Memory B cell (primary cell): ENCODE measurements around the gene ERLIN1.
A peak's percentile ranks its signal among the peaks of the same experiment; 100 is the strongest.

Experiments
- ATAC-seq: fragments of 150-1000 bp; cut with Tn5 transposase; 2 replicates; pipeline ENCODE4 v1.10.0; 2021; ENCODE audit warnings: low read depth, mild to moderate bottlenecking, moderate library complexity
- DNase-seq, 2 donors: peaks; one replicate each; pipeline ENCODE4 v3.0.0; 2022; ENCODE audit warnings: low spot score in 2 of 2
- H3K27ac Mint-ChIP-seq: one replicate; pipeline ENCODE4 v1.8.0; 2022; ENCODE audit warnings: mild to moderate bottlenecking, moderate library complexity, mixed read lengths
- H3K27me3 Mint-ChIP-seq: one replicate; pipeline ENCODE4 v1.8.0; 2022; ENCODE audit warnings: mixed read lengths
- H3K36me3 Mint-ChIP-seq: one replicate; pipeline ENCODE4 v1.8.0; 2022; ENCODE audit warnings: mild to moderate bottlenecking, mixed read lengths
- H3K4me1 Mint-ChIP-seq: one replicate; pipeline ENCODE4 v1.8.0; 2022; ENCODE audit warnings: mixed read lengths
- H3K4me3 Mint-ChIP-seq: one replicate; pipeline ENCODE4 v1.8.0; 2022; ENCODE audit warnings: mild to moderate bottlenecking, moderate library complexity, mixed read lengths
- H3K9me3 Mint-ChIP-seq: one replicate; pipeline ENCODE4 v1.8.0; 2022; ENCODE audit warnings: mixed read lengths

ERLIN1 gene

DNA sequence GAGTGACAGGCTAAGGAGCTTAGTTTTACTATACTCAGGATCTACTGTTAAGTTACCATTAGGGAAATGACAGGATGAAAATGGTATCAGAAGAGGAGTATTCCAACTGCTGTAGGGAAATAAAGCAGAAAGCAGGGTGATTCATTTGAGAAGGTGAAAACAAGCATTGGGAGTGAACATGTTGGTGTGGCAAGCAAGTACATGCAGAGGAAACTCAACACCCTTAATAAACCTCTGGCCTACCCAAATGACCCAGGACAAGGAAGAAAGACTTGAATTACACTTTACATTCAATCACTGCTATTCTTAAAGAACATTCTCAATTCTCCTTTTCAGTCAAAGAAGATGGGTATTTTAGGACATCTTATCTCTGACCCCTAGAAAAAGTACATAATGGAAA is 28.7 kb downstream of the ERLIN1 start:
- no peaks in the 10 kb centered on the region for H3K27me3 Mint-ChIP-seq
- peaks cover 44% of the 10 kb centered on the region for H3K36me3 Mint-ChIP-seq
- H3K4me1 Mint-ChIP-seq = peaks cover 11% of the 10 kb centered on the region
- ATAC-seq (no peak), DNase-seq (no peak)
- H3K27ac Mint-ChIP-seq = no peak overlapping the region
- H3K4me3 Mint-ChIP-seq = no peak overlapping the region
- H3K9me3 Mint-ChIP-seq = no peaks in the 10 kb centered on the region

DNA sequence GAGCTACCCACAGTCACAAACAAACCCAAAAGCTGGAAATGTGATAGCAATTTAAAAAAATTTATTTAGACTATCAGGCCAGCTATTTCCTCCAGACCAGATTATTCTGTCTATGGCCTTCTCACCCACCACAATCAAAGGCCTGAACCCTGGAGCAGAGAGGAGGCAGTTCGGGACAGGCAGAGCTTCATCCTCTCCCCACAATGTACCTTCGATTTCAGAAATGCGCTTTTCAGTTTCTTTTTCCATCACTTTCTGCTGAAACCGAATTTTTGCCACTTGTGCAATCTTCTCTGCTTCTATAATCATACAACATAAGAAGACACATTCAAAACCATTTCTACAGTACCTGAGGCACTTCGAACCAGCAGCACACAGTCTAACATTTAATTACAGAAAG is 29.9 kb downstream of the ERLIN1 start:
- no peak for DNase-seq
- Mint-ChIP-seq H3K9me3 (no peaks in the 10 kb centered on the region), H3K4me3 (no peak overlapping the region), H3K36me3 (peaks cover 49% of the 10 kb centered on the region), H3K27ac (peak overlapping the region; percentile 71), H3K4me1 (peaks cover 8% of the 10 kb centered on the region), H3K27me3 (no peaks in the 10 kb centered on the region)
- ATAC-seq = no peak

DNA sequence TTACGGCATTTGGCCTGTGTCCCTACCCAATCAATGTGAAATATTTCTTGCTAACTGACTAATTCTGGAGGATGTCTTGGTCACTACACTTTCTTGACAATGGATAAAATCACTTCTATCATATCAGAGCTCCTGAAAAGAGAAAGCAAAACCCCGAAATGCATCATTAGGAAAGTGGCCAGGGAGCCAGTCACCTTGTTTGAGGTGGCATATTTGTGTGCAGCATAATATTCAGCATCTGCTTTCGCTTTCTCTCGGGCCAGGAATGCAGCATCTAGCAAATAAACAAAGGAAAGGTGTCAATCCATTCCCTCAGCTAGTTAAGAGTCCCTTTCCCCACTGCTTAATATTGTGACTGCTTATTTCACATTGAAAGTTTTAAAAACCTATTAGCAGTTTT is 31.2 kb downstream of the ERLIN1 start:
- H3K27ac Mint-ChIP-seq = no peak overlapping the region
- H3K27me3 Mint-ChIP-seq = no peaks in the 10 kb centered on the region
- peaks cover 10% of the 10 kb centered on the region for H3K4me1 Mint-ChIP-seq
- H3K4me3 Mint-ChIP-seq = no peak overlapping the region
- H3K36me3 Mint-ChIP-seq = peaks cover 55% of the 10 kb centered on the region
- ATAC-seq = no peak
- DNase-seq = no peak
- no peaks in the 10 kb centered on the region for H3K9me3 Mint-ChIP-seq

DNA sequence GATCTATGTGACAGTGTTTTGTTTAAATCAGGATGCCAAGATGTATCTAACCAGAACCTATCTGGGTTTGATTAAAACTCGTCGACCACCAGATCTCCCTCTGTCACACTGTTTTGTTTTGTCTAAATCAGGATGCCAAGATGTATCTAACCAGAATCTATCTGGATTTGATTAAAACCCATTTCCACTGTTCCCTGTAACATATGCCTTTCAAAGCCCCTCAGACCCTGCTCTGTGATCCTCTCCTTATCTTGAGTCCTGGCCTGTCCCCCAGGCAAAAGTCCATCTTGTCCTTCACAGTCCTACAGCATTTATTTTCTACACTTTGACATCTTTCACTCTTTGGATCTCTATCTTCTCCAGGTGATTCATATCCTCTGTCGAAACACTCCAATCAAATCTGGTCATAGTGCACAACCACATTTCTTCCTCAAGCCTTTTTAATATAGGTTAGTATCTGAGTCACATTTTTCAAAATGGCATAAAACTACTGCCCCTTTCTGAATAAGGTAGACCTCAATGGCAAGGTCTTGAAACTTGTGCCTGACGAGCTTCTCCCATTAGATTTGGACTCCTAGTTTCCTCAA is 32.5 kb downstream of the ERLIN1 start:
- Mint-ChIP-seq H3K9me3 (no peaks in the 10 kb centered on the region), H3K27me3 (no peaks in the 10 kb centered on the region), H3K4me1 (peaks cover 15% of the 10 kb centered on the region), H3K4me3 (no peak overlapping the region), H3K36me3 (peaks cover 50% of the 10 kb centered on the region), H3K27ac (no peak overlapping the region)
- DNase-seq (no peak), ATAC-seq (no peak)

DNA sequence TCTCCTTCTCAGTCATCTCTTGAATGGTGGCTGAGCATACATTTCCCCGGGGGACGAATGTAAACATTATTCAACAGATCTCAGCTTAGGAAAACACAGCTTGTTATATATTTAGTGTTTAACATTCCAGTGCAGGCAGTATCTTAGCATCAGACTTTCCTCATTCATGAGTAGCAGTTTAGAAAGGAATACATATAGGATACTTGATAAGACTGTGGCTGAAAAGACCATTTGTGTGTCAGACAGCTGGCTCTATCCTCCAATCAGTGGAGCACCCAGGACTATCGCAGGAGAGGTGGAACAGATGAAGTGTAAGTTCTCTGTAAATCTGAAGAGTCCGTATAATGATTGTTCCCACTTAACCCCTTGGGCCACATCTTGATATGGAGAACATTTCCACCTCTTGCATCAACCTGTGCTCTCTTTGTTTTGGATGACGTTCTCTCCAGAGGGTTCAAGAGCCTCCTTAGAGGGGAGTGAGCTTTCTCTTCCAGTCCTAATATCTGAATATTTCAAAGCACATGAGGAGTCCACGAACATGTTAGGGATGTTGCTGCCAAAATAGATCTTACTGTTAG is 34.0 kb downstream of the ERLIN1 start:
- Mint-ChIP-seq H3K9me3 (no peaks in the 10 kb centered on the region), H3K36me3 (peaks cover 42% of the 10 kb centered on the region)
- no peak for ATAC-seq

DNA sequence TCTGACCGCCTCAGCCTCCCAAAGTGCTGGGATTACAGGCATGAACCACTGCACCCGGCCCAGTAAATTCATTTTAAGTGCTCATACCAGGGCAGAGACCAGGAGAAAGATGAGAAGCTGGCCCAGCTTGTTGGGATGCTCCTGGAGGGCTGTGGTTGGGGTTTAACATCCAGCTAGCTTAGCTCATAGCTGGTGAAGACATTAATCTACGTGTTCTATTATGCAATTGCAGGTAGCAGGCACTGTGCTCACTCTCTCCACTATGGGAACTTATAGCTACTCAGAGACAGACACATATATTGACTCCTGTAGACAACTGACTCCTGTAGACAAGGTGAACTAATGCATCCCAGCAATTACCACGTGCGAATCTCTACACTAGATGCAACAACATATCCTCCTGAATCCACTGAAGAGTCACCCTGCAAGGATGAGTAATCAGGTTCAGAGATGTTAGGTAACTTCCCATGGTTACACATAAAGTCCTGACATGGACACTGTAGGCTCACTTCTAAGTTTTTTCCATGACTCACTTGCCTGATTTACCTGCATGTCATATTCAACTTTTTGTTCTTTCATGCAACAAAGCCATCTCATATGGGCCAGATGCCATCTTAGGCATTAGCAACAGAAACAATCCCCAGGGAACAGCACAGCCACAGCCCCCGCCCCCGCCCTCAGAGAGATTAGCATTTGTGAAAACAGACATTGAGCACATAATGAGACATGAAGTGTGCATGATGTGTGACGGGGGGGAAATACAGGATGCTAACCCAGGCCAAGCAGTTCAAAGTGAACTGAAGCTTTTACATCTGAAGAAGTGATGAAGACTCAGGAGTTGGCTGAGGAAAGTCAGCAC is 37.2 kb downstream of the ERLIN1 start:
- Mint-ChIP-seq H3K36me3 (peaks cover 22% of the 10 kb centered on the region), H3K4me1 (peaks cover 13% of the 10 kb centered on the region), H3K27ac (peak overlapping the region; percentile 25), H3K4me3 (no peak overlapping the region), H3K27me3 (peaks cover 3% of the 10 kb centered on the region), H3K9me3 (no peaks in the 10 kb centered on the region)
- peak; percentile 68 for ATAC-seq
- no peak for DNase-seq

More for the DNA sequence above, 34.0 kb downstream of the ERLIN1 start:
- DNase-seq = no peak
- peaks cover 15% of the 10 kb centered on the region for H3K4me1 Mint-ChIP-seq
- no peaks in the 10 kb centered on the region for H3K27me3 Mint-ChIP-seq
- no peak overlapping the region for H3K4me3 Mint-ChIP-seq
- H3K27ac Mint-ChIP-seq = no peak overlapping the region

DNA sequence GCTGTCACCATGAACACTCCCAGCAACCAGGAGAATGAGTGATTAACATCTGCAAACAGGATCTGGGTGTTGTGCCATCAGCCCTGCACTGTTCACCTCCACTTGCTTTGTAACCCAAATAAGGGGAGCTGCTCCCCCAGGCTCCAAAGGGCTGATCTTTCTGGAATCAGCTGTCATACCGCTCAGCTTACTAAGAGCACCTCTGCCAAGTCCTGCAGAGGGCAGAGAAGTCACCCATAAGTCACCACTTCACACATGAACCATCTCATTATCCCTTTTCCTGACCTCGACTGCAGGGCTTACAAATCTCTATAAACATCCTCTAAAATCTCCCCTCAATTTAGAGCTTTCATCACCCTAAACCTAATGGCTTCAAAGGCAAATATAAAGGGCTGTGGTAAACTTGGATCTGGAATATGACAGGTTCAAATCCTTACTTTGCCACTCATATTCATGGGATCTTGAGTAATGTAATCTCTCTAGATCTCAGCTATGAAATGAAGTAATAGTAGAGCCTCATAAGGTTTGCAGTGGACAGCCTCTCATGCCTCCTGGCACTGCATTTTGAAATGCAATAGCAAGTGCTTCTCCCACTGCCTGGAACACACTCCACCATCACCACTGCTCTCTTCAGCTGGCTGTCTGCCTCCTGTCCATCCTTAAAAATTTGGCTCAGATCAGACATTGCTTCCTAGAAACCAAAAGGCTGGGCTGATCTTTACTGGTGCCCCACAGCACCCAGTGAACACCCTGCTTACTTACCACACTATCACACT is 38.8 kb downstream of the ERLIN1 start:
- Mint-ChIP-seq H3K9me3 (no peaks in the 10 kb centered on the region), H3K27ac (no peak overlapping the region), H3K4me3 (no peak overlapping the region), H3K36me3 (peaks cover 14% of the 10 kb centered on the region), H3K4me1 (peaks cover 13% of the 10 kb centered on the region), H3K27me3 (peaks cover 3% of the 10 kb centered on the region)
- ATAC-seq (no peak), DNase-seq (no peak)

DNA sequence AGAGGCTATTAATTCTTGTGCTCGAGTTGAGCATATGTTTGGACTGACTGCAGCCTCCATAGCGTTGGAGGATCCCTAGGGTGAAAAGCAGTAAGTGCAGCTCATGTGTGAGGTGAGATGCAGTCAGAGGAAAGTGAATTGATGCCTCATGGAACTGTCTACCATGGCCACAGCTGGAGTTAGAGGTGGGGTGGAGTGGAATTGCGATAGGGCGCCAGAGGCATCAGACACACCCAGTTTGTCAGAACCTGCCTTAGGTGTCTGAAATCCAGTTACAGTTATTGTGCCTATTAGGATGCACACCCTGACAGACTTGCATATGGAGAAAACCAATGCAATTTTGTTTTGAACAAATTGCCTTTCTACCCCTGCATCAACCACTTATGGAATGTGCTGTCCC is 39.4 kb downstream of the ERLIN1 start:
- DNase-seq = no peak
- Mint-ChIP-seq H3K36me3 (peaks cover 8% of the 10 kb centered on the region), H3K27me3 (peaks cover 3% of the 10 kb centered on the region), H3K4me1 (peaks cover 13% of the 10 kb centered on the region), H3K9me3 (no peaks in the 10 kb centered on the region), H3K27ac (no peak overlapping the region), H3K4me3 (no peak overlapping the region)
- ATAC-seq = no peak

DNA sequence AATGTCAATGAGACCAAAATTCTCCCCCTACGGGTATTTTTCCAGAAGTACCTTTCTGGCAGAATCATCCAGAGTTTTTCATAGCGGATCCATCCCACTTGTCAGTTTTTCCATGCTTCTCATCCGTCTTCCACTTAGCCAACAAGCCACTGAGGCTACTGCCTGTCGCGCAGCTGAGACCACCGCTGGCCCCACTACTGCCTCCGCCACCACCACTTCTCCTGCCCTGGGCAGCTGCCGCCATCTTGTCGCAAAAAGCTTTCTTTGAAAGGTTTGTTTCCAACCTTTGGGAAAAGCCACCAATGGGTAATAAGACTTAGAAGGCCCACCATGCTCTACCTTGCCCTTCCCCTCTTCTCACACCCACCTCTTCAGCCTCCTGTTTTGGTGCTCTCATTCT is 42.1 kb downstream of the ERLIN1 start:
- Mint-ChIP-seq H3K27me3 (peaks cover 3% of the 10 kb centered on the region), H3K27ac (no peak overlapping the region), H3K4me3 (no peak overlapping the region), H3K9me3 (no peaks in the 10 kb centered on the region), H3K36me3 (no peaks in the 10 kb centered on the region), H3K4me1 (peaks cover 3% of the 10 kb centered on the region)
- no peak for DNase-seq
- ATAC-seq = no peak

DNA sequence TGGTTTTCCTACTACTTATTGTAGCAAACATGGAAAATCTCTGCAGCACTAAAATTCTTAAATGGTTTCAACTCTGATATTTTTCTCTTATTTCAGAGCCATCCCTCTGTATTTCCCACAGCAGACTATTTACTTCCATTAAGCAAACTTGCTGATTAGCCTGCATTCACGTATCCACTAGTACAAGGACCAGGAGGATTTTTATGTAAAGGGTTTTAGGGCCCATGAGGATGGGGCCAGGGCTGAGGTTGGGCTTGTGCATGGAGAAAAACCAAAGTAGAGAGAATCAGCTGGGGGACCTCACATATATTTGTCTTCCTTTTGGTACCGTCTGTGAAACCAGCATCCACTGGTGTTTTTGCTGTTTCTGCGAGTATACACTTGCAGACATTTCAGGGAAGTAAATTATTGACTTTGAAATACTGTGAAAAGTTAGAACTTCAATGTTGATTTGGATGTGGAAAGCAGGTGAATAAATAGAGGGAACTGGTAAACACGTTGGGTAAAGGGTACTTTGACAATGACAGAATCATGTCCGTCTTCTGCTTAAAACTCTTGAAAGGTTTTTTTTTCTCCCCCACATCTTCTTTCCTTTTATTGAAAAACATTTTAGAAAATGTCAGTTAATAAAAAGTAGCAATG is 44.3 kb downstream of the ERLIN1 start:
- no peak overlapping the region for H3K27ac Mint-ChIP-seq
- H3K4me1 Mint-ChIP-seq = no peaks in the 10 kb centered on the region
- H3K4me3 Mint-ChIP-seq = no peak overlapping the region
- H3K27me3 Mint-ChIP-seq = peaks cover 3% of the 10 kb centered on the region
- DNase-seq (no peak), ATAC-seq (no peak)
- H3K9me3 Mint-ChIP-seq = no peaks in the 10 kb centered on the region
- no peaks in the 10 kb centered on the region for H3K36me3 Mint-ChIP-seq

DNA sequence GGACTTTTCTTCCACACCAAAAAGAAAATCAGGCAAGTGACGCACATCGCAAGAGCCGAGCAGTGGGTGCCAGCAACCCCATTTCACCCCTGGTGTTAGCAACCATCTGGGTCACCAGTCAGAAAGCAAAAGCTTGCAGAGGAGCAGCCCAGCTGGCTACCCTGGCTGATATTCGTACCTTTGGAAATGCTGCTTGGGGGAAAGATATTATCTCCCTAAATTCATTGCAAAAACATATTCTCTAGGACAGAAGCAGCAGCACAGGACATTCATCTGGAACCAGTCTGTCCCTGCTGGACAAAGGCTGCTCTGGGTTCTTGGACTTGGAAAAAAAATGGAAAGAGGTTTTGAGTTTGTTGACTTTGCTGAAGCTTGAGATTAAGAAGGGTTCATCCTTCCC is 45.8 kb downstream of the ERLIN1 start:
- ATAC-seq (no peak), DNase-seq (no peak)
- Mint-ChIP-seq H3K4me3 (no peak overlapping the region), H3K36me3 (no peaks in the 10 kb centered on the region), H3K27ac (no peak overlapping the region), H3K27me3 (peaks cover 3% of the 10 kb centered on the region), H3K4me1 (no peaks in the 10 kb centered on the region), H3K9me3 (no peaks in the 10 kb centered on the region)

DNA sequence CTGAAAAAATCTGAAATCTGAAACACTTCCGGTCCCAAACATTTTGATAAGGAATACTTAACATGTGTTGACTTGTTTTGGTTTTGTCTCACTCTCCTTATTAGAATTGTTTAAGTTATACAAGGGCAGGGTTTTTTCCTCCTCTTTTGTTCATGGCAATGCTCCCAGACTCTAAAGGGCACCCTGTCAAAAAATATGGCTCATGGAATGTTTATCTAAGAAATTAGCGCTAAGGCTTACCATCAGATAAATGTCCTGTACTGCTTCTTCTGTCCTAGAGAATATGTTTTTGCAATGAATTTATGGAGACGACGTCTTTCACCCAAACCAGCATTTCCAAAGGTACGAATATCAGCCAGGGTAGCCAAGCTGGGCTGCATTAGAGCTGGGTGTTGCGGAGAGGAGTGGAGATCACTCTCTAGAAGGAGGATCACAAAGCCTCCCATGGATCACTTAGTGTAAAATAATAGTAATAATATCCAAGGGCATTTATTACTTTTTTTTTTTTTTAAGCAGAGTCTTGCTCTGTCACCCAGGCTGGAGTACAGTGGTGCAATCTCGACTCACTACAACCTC is 46.8 kb downstream of the ERLIN1 start:
- no peaks in the 10 kb centered on the region for H3K9me3 Mint-ChIP-seq
- H3K4me3 Mint-ChIP-seq = no peak overlapping the region
- ATAC-seq (no peak), DNase-seq (no peak)
- H3K27ac Mint-ChIP-seq = no peak overlapping the region
- H3K36me3 Mint-ChIP-seq = no peaks in the 10 kb centered on the region
- H3K4me1 Mint-ChIP-seq = no peaks in the 10 kb centered on the region
- H3K27me3 Mint-ChIP-seq = peaks cover 3% of the 10 kb centered on the region

DNA sequence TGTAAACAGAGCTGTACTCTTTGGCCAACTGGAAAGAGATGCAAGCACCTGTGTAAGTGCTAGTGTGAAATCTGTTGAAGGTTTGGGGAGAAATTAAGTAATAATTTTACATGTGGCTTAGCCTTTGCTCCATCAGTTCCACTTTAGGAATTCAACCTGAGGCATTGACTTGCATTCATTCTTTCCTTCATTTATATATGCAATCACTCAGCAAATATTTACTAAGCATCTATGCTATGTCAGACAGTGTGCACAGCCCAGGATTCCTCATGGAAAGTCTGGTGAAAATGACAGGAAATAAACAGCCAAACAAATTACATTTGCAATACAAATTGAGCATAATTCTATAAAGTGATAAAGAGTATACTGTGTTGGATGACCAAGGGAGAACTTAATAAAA is 50.3 kb downstream of the ERLIN1 start:
- H3K27me3 Mint-ChIP-seq = peaks cover 5% of the 10 kb centered on the region
- H3K36me3 Mint-ChIP-seq = no peaks in the 10 kb centered on the region
- H3K4me3 Mint-ChIP-seq = no peak overlapping the region
- no peak overlapping the region for H3K27ac Mint-ChIP-seq
- ATAC-seq = no peak
- H3K9me3 Mint-ChIP-seq = peaks cover 3% of the 10 kb centered on the region
- H3K4me1 Mint-ChIP-seq = no peaks in the 10 kb centered on the region
- no peak for DNase-seq
